ENCODE data around the gene FOXJ1. TPM values are rescaled to one million over a fixed set of nuclear protein-coding genes. Genes with fewer than 3 reads are reported as not detected.
A peak's percentile ranks its signal among the peaks of the same experiment; 100 is the strongest.

The FOXJ1 gene
- total and polyA plus RNA-seq, 2 of the 13 experiments (the other 11 are each of a cell fraction or from before 2014, with no cell fraction given), result 0.98 to 1.6 TPM

- TF ChIP-seq BCLAF1 (IDR thresholded peaks at IDR 0.05) (no peak), AGO2 (optimal IDR thresholded peaks at IDR 0.05; ENCODE audit: low read depth, low read length) (peak; percentile 90), ZNF607 (CRISPR knock-in tag; IDR thresholded peaks at IDR 0.05; ENCODE audit: borderline replicate concordance) (peak; percentile 69; the same call in 1 of the 2 replicates), ZBTB33 (CRISPR knock-in tag; IDR thresholded peaks at IDR 0.05) (peak; percentile 51; the same call in 1 of the 2 replicates), ZNF784 (CRISPR knock-in tag; IDR thresholded peaks at IDR 0.05; ENCODE audit: borderline replicate concordance) (0 out of 2 replicates have a peak, but pooled peaks have one; percentile 9), ZFP36 (IDR thresholded peaks at IDR 0.05; ENCODE audit: borderline replicate concordance, low read depth, low read length, partially characterized antibody) (no peak), ZNF205 (CRISPR knock-in tag; IDR thresholded peaks at IDR 0.05) (no peak), ZNF609 (CRISPR knock-in tag; IDR thresholded peaks at IDR 0.05; ENCODE audit: borderline replicate concordance) (0 out of 2 replicates have a peak, but pooled peaks have one; percentile 7), FOXC1 (CRISPR knock-in tag; IDR thresholded peaks at IDR 0.05; ENCODE audit: borderline replicate concordance) (peak; percentile 40; the same call in 1 of the 2 replicates), ZNF724P (CRISPR knock-in tag; IDR thresholded peaks at IDR 0.05; ENCODE audit: borderline replicate concordance) (no peak), NFATC3 (CRISPR knock-in tag; IDR thresholded peaks at IDR 0.05) (no peak), ZNF441 (CRISPR knock-in tag; IDR thresholded peaks at IDR 0.05; ENCODE audit: borderline replicate concordance) (peak; percentile 11), FOXK1 (CRISPR knock-in tag; IDR thresholded peaks at IDR 0.05; ENCODE audit: borderline replicate concordance, low read depth) (no peak), RBFOX2 (IDR thresholded peaks at IDR 0.05; ENCODE audit: low read depth, low read length) (peak; percentile 40; the same call in 1 of the 2 replicates)
- TF ChIP-seq, protein P1, sequence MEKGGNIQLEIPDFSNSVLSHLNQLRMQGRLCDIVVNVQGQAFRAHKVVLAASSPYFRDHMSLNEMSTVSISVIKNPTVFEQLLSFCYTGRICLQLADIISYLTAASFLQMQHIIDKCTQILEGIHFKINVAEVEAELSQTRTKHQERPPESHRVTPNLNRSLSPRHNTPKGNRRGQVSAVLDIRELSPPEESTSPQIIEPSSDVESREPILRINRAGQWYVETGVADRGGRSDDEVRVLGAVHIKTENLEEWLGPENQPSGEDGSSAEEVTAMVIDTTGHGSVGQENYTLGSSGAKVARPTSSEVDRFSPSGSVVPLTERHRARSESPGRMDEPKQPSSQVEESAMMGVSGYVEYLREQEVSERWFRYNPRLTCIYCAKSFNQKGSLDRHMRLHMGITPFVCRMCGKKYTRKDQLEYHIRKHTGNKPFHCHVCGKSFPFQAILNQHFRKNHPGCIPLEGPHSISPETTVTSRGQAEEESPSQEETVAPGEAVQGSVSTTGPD (CRISPR knock-in tag; IDR thresholded peaks at IDR 0.05), result 0 out of 2 replicates have a peak, but pooled peaks have one; percentile 59
These were observed 36.7 kb downstream of the FOXJ1 start (continued) for GRCh38 chr17:76104140-76104895.
